ENCODE data around the gene DLGAP4.
"Not testable (repeated sequence)": the region's sequence is repeated elsewhere in the genome, so short reads cannot be mapped to it uniquely, and the experiment has no call there.

The DLGAP4 gene

GRCh38 chr20:36463212-36464061 is 157.3 kb downstream of the DLGAP4 start:
- no peak for DNase-seq

GRCh38 chr20:36465109-36466080 is 159.3 kb downstream of the DLGAP4 start:
- DNase-seq = peak; percentile 44

GRCh38 chr20:36466089-36466488 is 159.9 kb downstream of the DLGAP4 start:
- no peak for DNase-seq

GRCh38 chr20:36467076-36467999 is 161.2 kb downstream of the DLGAP4 start:
- DNase-seq = peak; percentile 47

GRCh38 chr20:36468149-36469000 is 162.2 kb downstream of the DLGAP4 start:
- DNase-seq = no peak

GRCh38 chr20:36469973-36470372 is 163.8 kb downstream of the DLGAP4 start:
- no peak for DNase-seq

GRCh38 chr20:36471885-36472636 is 165.9 kb downstream of the DLGAP4 start:
- DNase-seq = no peak

GRCh38 chr20:36472637-36473090 is 166.5 kb downstream of the DLGAP4 start:
- peak; percentile 20 for DNase-seq

GRCh38 chr20:36473164-36473563 is 167.0 kb downstream of the DLGAP4 start:
- DNase-seq = no peak

- no peak for DNase-seq
These were observed 168.4 kb downstream of the DLGAP4 start for GRCh38 chr20:36474563-36474962.

- DNase-seq = not testable (repeated sequence)
These were observed 168.9 kb downstream of the DLGAP4 start for GRCh38 chr20:36475054-36475453.

GRCh38 chr20:36477475-36477874 is 171.3 kb downstream of the DLGAP4 start:
- no peak for DNase-seq

- DNase-seq = no peak
These were observed 172.2 kb downstream of the DLGAP4 start for GRCh38 chr20:36478137-36478905.

- DNase-seq = no peak
These were observed 173.8 kb downstream of the DLGAP4 start for GRCh38 chr20:36479938-36480337.

GRCh38 chr20:36480456-36481048 is 174.4 kb downstream of the DLGAP4 start:
- no peak for DNase-seq

GRCh38 chr20:36481380-36482043 is 175.4 kb downstream of the DLGAP4 start:
- no peak for DNase-seq

GRCh38 chr20:36482044-36482473 is 175.9 kb downstream of the DLGAP4 start:
- no peak for DNase-seq

- DNase-seq = no peak
These were observed 177.2 kb downstream of the DLGAP4 start for GRCh38 chr20:36483209-36483918.
